Memory B cell (primary cell): Measurements from ENCODE around the gene OPA3.
A peak's percentile ranks its signal among the peaks of the same experiment; 100 is the strongest.

Source experiments
- ATAC-seq: fragments of 150-1000 bp; cut with Tn5 transposase; 2 replicates; pipeline ENCODE4 v1.10.0; 2021; ENCODE audit warnings: low read depth, mild to moderate bottlenecking, moderate library complexity
- DNase-seq, 2 donors: peaks; one replicate each; pipeline ENCODE4 v3.0.0; 2022; ENCODE audit warnings: low spot score in 2 of 2
- H3K27ac Mint-ChIP-seq: one replicate; pipeline ENCODE4 v1.8.0; 2022; ENCODE audit warnings: mild to moderate bottlenecking, moderate library complexity, mixed read lengths
- H3K27me3 Mint-ChIP-seq: one replicate; pipeline ENCODE4 v1.8.0; 2022; ENCODE audit warnings: mixed read lengths
- H3K36me3 Mint-ChIP-seq: one replicate; pipeline ENCODE4 v1.8.0; 2022; ENCODE audit warnings: mild to moderate bottlenecking, mixed read lengths
- H3K4me1 Mint-ChIP-seq: one replicate; pipeline ENCODE4 v1.8.0; 2022; ENCODE audit warnings: mixed read lengths
- H3K4me3 Mint-ChIP-seq: one replicate; pipeline ENCODE4 v1.8.0; 2022; ENCODE audit warnings: mild to moderate bottlenecking, moderate library complexity, mixed read lengths
- H3K9me3 Mint-ChIP-seq: one replicate; pipeline ENCODE4 v1.8.0; 2022; ENCODE audit warnings: mixed read lengths

The OPA3 gene

GRCh38 chr19:45567609-45568008 is 17.0 kb downstream of the OPA3 start:
- no peak for ATAC-seq

GRCh38 chr19:45564131-45564780 is 20.3 kb downstream of the OPA3 start:
- Mint-ChIP-seq H3K27ac (peak overlapping the region; percentile 75), H3K9me3 (no peaks in the 10 kb centered on the region), H3K27me3 (no peaks in the 10 kb centered on the region), H3K4me3 (peak overlapping the region; percentile 39), H3K36me3 (peaks cover 1% of the 10 kb centered on the region), H3K4me1 (peaks cover 26% of the 10 kb centered on the region)
- ATAC-seq (peak; percentile 47), DNase-seq (no peak)

More at GRCh38 chr19:45567609-45568008, 17.0 kb downstream of the OPA3 start:
- Mint-ChIP-seq H3K27me3 (no peaks in the 10 kb centered on the region), H3K4me1 (peaks cover 18% of the 10 kb centered on the region), H3K9me3 (no peaks in the 10 kb centered on the region), H3K27ac (no peak overlapping the region), H3K36me3 (no peaks in the 10 kb centered on the region), H3K4me3 (no peak overlapping the region)
- no peak for DNase-seq

- no peaks in the 10 kb centered on the region for H3K27me3 Mint-ChIP-seq
- H3K4me3 Mint-ChIP-seq, result no peak overlapping the region
- H3K9me3 Mint-ChIP-seq, result no peaks in the 10 kb centered on the region
- peaks cover 1% of the 10 kb centered on the region for H3K36me3 Mint-ChIP-seq
- no peak overlapping the region for H3K27ac Mint-ChIP-seq
- no peak for DNase-seq
- no peak for ATAC-seq
- H3K4me1 Mint-ChIP-seq, result peaks cover 37% of the 10 kb centered on the region
Observed at GRCh38 chr19:45560686-45561085, 23.9 kb downstream of the OPA3 start.

- Mint-ChIP-seq H3K36me3 (peaks cover 1% of the 10 kb centered on the region), H3K27ac (no peak overlapping the region), H3K9me3 (no peaks in the 10 kb centered on the region), H3K4me3 (no peak overlapping the region), H3K4me1 (peaks cover 37% of the 10 kb centered on the region), H3K27me3 (no peaks in the 10 kb centered on the region)
- ATAC-seq (no peak), DNase-seq (no peak)
Observed at GRCh38 chr19:45560038-45560437, 24.6 kb downstream of the OPA3 start.

GRCh38 chr19:45558399-45558878 is 26.2 kb downstream of the OPA3 start:
- Mint-ChIP-seq H3K4me3 (no peak overlapping the region), H3K9me3 (no peaks in the 10 kb centered on the region), H3K4me1 (peaks cover 31% of the 10 kb centered on the region), H3K27me3 (no peaks in the 10 kb centered on the region), H3K36me3 (peaks cover 1% of the 10 kb centered on the region), H3K27ac (no peak overlapping the region)
- peak; percentile 94 for ATAC-seq
- DNase-seq, result peak; percentile 67 to 75

GRCh38 chr19:45556835-45557234 is 27.8 kb downstream of the OPA3 start:
- H3K27me3 Mint-ChIP-seq, result no peaks in the 10 kb centered on the region
- H3K9me3 Mint-ChIP-seq, result no peaks in the 10 kb centered on the region
- H3K4me1 Mint-ChIP-seq, result peaks cover 24% of the 10 kb centered on the region
- H3K4me3 Mint-ChIP-seq, result no peak overlapping the region
- no peak for ATAC-seq
- no peak overlapping the region for H3K27ac Mint-ChIP-seq
- peaks cover 5% of the 10 kb centered on the region for H3K36me3 Mint-ChIP-seq
- DNase-seq, result no peak

GRCh38 chr19:45554481-45554880 is 30.1 kb downstream of the OPA3 start:
- H3K4me3 Mint-ChIP-seq, result no peak overlapping the region
- H3K27me3 Mint-ChIP-seq, result no peaks in the 10 kb centered on the region
- H3K9me3 Mint-ChIP-seq, result no peaks in the 10 kb centered on the region
- DNase-seq (no peak), ATAC-seq (no peak)
- peaks cover 9% of the 10 kb centered on the region for H3K36me3 Mint-ChIP-seq
- peaks cover 20% of the 10 kb centered on the region for H3K4me1 Mint-ChIP-seq
- no peak overlapping the region for H3K27ac Mint-ChIP-seq

DNA sequence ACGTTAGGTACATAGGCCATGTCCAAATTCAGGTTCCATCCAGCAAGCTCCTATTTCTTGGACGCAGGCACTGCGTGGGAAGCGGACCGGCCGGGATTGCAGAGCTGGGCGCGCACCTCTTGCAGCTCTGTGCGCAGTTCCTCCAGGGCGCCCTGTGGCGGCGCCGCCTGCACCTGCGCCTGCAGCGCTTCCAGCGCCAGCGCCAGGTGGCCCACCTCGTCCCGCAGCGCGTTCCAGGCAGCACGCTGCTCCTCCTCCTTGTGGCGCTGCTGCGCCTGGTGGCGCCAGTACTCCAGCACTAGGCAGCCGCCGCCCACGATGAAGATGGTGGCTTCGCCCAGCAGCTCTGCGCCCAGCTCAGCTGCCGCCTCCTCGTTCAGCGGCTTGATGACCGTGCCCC is 31.1 kb downstream of the OPA3 start:
- no peak for DNase-seq
- Mint-ChIP-seq H3K27ac (no peak overlapping the region), H3K27me3 (no peaks in the 10 kb centered on the region), H3K36me3 (peaks cover 9% of the 10 kb centered on the region), H3K4me1 (peaks cover 18% of the 10 kb centered on the region), H3K9me3 (no peaks in the 10 kb centered on the region), H3K4me3 (no peak overlapping the region)
- ATAC-seq, result no peak

- Mint-ChIP-seq H3K4me1 (peaks cover 26% of the 10 kb centered on the region), H3K27ac (no peak overlapping the region), H3K36me3 (peaks cover 9% of the 10 kb centered on the region), H3K27me3 (no peaks in the 10 kb centered on the region), H3K9me3 (no peaks in the 10 kb centered on the region), H3K4me3 (no peak overlapping the region)
- ATAC-seq (no peak), DNase-seq (no peak)
Observed at GRCh38 chr19:45547965-45548609, 36.5 kb downstream of the OPA3 start.

GRCh38 chr19:45547211-45547770 is 37.3 kb downstream of the OPA3 start:
- no peak overlapping the region for H3K27ac Mint-ChIP-seq
- H3K27me3 Mint-ChIP-seq, result no peaks in the 10 kb centered on the region
- H3K4me3 Mint-ChIP-seq, result no peak overlapping the region
- DNase-seq (no peak), ATAC-seq (no peak)
- H3K4me1 Mint-ChIP-seq, result peaks cover 26% of the 10 kb centered on the region
- no peaks in the 10 kb centered on the region for H3K9me3 Mint-ChIP-seq
- peaks cover 5% of the 10 kb centered on the region for H3K36me3 Mint-ChIP-seq

DNA sequence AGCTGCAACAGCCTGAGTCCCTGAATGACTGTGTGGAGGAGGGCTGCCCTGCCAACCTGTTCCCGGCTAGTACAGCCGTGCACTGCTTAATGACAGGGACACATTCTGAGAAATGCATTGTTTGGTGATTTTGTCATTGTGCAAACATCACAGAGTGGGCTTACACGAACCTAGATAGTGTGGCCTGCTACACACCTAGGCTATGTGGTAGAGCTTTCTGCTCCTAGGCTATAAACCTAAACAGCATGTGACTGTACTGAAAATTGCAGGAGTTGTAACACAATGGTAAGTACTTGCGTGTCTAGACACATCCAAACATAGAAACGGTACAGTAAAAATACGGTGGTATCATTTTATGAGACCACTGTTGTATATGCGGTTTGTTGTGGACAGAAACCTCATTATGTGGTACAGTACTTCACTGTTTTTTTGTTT is 42.4 kb downstream of the OPA3 start:
- Mint-ChIP-seq H3K27ac (no peak overlapping the region), H3K9me3 (peaks cover 2% of the 10 kb centered on the region), H3K4me1 (peaks cover 11% of the 10 kb centered on the region), H3K36me3 (no peaks in the 10 kb centered on the region), H3K4me3 (no peak overlapping the region), H3K27me3 (no peaks in the 10 kb centered on the region)
- no peak for ATAC-seq
- no peak for DNase-seq

- no peak for ATAC-seq
- H3K36me3 Mint-ChIP-seq, result no peaks in the 10 kb centered on the region
- no peak overlapping the region for H3K27ac Mint-ChIP-seq
- no peak for DNase-seq
- peaks cover 9% of the 10 kb centered on the region for H3K4me1 Mint-ChIP-seq
- no peaks in the 10 kb centered on the region for H3K27me3 Mint-ChIP-seq
- H3K4me3 Mint-ChIP-seq, result no peak overlapping the region
- peaks cover 2% of the 10 kb centered on the region for H3K9me3 Mint-ChIP-seq
Observed at GRCh38 chr19:45539459-45539858, 45.1 kb downstream of the OPA3 start.

DNA sequence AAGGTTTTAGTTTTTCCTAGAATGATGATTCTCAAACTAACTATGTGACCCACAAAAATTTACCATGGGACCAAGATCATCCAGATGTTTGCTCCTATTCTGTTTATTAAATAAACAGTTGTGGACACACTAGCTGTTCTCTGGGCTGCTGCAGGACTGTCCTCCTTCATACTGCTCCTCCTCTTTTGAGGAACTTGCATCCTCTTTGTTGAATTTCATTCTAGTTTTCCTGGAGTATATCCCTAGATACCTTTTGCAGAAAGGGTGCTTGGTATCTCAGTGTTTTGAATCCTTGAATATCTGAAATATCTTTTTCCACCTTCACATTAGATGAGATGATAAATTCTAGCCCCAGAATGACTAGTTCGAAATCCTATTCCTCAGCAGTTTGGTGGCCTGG is 53.3 kb downstream of the OPA3 start:
- no peaks in the 10 kb centered on the region for H3K9me3 Mint-ChIP-seq
- no peak for ATAC-seq
- no peak for DNase-seq
- H3K4me1 Mint-ChIP-seq, result peaks cover 10% of the 10 kb centered on the region
- H3K27ac Mint-ChIP-seq, result no peak overlapping the region
- H3K27me3 Mint-ChIP-seq, result no peaks in the 10 kb centered on the region
- H3K4me3 Mint-ChIP-seq, result no peak overlapping the region
- H3K36me3 Mint-ChIP-seq, result peaks cover 10% of the 10 kb centered on the region

- no peaks in the 10 kb centered on the region for H3K9me3 Mint-ChIP-seq
- no peak for DNase-seq
- ATAC-seq, result no peak
- no peak overlapping the region for H3K27ac Mint-ChIP-seq
- H3K4me1 Mint-ChIP-seq, result peaks cover 10% of the 10 kb centered on the region
- H3K27me3 Mint-ChIP-seq, result no peaks in the 10 kb centered on the region
- H3K4me3 Mint-ChIP-seq, result peak overlapping the region; percentile 66
- H3K36me3 Mint-ChIP-seq, result peaks cover 11% of the 10 kb centered on the region
Observed at GRCh38 chr19:45529420-45529785, 55.2 kb downstream of the OPA3 start.
